ENCODE measurements around the gene MYO10.

The MYO10 gene

DNA sequence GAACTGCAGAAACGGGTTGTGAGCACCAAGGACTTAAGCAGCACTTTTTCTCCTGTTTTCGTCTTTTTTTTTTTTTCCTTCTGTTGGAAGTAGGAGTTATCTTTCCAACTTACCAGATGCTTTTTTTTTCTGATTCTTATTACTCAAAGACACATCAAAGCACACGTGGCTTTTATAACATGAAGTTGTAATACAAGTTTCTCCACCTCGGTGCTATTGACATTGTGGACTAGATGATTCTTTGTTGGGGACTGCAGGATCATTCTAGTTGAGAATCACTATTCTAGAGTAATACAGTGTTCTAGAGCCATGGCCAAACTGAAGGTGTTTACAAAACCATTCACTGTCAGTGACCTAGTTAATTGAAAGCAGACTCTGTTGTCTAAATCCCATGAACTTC lies 51.5 kb downstream of the MYO10 start:
- TF ChIP-seq, protein P1, sequence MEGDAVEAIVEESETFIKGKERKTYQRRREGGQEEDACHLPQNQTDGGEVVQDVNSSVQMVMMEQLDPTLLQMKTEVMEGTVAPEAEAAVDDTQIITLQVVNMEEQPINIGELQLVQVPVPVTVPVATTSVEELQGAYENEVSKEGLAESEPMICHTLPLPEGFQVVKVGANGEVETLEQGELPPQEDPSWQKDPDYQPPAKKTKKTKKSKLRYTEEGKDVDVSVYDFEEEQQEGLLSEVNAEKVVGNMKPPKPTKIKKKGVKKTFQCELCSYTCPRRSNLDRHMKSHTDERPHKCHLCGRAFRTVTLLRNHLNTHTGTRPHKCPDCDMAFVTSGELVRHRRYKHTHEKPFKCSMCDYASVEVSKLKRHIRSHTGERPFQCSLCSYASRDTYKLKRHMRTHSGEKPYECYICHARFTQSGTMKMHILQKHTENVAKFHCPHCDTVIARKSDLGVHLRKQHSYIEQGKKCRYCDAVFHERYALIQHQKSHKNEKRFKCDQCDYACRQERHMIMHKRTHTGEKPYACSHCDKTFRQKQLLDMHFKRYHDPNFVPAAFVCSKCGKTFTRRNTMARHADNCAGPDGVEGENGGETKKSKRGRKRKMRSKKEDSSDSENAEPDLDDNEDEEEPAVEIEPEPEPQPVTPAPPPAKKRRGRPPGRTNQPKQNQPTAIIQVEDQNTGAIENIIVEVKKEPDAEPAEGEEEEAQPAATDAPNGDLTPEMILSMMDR (IDR thresholded peaks at IDR 0.05; ENCODE audit: insufficient read depth, low read depth, low read length, missing control alignments) = no peak
- H3K4me3 ChIP-seq (ENCODE audit: low read length) = no peak overlapping the region
- peak; percentile 76 for DNase-seq (ENCODE audit: low read depth)

DNA sequence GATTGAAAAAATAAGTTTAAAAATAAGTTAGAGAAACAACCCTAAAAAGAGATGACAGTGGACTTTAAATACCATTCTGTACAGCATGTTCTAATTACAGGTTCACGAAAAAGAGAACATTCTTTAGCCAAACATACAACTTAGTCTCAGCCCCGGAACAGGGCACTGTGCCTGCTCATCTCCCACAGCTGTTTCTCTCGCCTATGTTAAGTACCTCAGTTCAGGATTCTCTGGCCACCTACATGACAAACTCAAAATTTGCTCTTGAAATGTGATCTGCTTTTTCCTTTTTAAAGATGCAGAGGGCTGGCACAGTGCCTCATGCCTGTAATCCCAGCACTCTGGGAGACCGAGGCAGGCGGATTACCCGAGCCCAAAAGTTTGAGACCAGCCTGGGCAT lies 52.3 kb downstream of the MYO10 start:
- TF ChIP-seq, protein P1 (IDR thresholded peaks at IDR 0.05; ENCODE audit: insufficient read depth, low read depth, low read length, missing control alignments) = no peak
- no peak overlapping the region for H3K4me3 ChIP-seq (ENCODE audit: low read length)
- no peak for DNase-seq (ENCODE audit: low read depth)

DNA sequence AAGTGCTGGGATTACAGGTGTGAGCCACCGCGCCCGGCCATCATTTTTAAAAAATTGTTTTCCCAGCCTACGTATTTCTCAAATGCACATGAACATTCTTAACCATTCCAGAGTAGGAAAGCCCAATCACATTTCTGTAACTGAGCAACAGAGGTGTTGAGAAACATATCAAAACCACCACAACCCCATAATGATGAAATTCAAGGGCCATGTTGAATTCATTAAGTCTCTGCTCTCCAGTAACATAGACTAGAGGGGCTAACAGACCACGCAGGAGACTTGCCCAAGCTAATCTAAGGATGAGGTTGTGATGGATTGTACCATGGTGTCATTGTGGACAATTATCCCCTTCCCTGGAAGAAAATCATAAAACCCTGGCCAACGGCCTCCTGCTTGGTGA lies 52.9 kb downstream of the MYO10 start:
- no peak for DNase-seq (ENCODE audit: low read depth)
- TF ChIP-seq, protein P1 (IDR thresholded peaks at IDR 0.05; ENCODE audit: insufficient read depth, low read depth, low read length, missing control alignments) = no peak

DNA sequence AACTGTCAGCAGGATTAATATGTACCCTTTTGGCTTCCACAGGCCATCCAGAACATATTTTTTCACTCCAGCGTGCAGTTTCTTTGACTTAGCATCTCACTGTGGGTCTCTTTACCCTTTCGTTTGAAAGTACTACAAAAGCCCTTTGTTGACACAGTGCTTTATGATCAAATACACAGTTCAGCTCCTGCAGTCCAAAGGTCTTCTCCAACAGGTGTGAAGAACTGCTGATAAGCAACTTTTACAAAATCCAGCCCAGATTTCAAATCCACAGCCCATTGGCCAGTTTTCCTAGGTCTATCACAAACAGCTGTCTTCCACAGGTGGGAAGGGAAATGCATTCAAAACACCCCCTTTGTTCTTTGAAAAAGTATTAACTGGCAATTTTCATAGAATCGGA lies 54.8 kb downstream of the MYO10 start:
- DNase-seq (ENCODE audit: low read depth) = no peak
- TF ChIP-seq, protein P1 (IDR thresholded peaks at IDR 0.05; ENCODE audit: insufficient read depth, low read depth, low read length, missing control alignments) = no peak
- no peak overlapping the region for H3K4me3 ChIP-seq (ENCODE audit: low read length)

More for the DNA sequence above, 52.9 kb downstream of the MYO10 start:
- no peak overlapping the region for H3K4me3 ChIP-seq (ENCODE audit: low read length)

DNA sequence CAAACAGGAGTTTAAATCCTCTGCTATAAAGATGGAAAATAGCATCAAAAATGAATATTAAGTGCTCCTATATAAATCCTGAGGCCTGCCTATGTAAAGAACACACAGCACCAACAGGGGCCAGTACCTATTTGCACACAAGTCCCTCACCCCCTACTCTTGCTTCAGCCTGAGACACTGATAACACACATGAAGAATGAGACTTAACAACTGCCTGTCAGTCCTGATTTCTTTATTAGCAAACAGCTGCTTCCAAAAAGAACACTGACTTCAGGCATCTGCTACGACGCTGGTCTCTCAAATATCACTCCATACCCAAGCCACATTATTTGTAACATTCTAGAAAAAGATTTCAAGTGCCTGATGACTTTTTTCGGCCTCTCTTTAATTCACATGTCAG lies 55.5 kb downstream of the MYO10 start:
- TF ChIP-seq, protein P1 (IDR thresholded peaks at IDR 0.05; ENCODE audit: insufficient read depth, low read depth, low read length, missing control alignments) = no peak
- no peak for DNase-seq (ENCODE audit: low read depth)
- no peak overlapping the region for H3K4me3 ChIP-seq (ENCODE audit: low read length)

DNA sequence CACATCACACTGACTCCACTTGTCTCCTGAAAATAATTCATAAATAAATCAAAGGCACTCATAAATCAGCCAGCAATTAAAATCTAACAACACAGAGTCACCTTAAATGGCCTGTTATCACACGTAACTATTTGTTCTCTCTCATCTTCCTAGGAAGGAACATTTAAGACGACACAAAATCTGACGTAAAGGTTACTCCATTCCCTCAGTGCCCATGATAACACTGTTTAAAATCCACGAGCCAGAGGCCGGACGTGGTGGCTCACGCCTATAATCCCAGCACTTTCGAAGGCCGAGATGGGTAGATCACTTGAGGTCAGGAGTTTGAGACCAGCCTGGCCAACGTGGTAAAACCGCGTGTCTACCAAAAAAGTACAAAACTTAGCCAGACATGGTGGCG lies 56.4 kb downstream of the MYO10 start:
- DNase-seq (ENCODE audit: low read depth) = no peak
- H3K4me3 ChIP-seq (ENCODE audit: low read length) = no peak overlapping the region
- TF ChIP-seq, protein P1 (IDR thresholded peaks at IDR 0.05; ENCODE audit: insufficient read depth, low read depth, low read length, missing control alignments) = no peak

DNA sequence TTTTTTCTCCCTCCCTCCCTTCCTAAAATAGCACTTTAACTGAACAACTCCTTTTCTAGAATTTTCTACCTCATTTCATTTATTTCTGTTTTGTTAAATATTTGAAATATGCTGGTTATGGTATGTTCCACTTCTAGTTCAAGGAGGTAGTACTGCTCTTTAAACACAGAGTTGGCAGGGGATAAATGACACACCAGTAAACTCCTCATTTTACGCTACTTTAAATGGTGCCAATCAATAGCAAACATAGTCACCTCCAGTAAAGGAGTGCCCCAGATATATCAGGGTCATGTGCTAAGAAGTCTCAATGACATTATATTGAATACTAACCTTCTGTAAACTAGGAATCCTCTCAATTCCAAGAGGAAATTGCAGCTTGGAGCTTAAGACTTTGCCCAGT lies 56.9 kb downstream of the MYO10 start:
- no peak overlapping the region for H3K4me3 ChIP-seq (ENCODE audit: low read length)
- no peak for DNase-seq (ENCODE audit: low read depth)
- TF ChIP-seq, protein P1 (IDR thresholded peaks at IDR 0.05; ENCODE audit: insufficient read depth, low read depth, low read length, missing control alignments) = no peak
